Measurements from ENCODE around the gene ESR2. TPM values are rescaled to one million over a fixed set of nuclear protein-coding genes. Genes with fewer than 3 reads are reported as not detected.

ESR2 gene
- total RNA-seq, 4 donors from 2014 or later: 0.51 TPM; not detected in 3

DNA sequence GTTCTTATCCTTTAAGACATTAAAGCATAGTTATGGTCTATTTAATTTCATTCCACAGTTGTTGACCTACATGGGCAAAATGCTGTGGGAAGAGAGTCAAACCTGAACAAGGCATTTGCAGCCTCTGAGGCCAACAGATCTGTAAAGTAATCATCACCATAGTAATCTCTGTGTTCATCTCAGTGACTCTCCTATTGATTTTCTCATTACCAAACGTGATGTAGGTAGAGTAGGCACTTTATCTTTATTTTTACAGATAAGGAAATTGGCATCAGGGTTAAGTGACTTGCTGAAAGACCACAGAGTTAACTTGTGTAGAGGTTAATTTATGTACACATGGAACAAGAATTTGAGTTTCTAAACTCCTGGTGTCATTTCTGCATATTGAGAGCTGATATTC, 203.0 kb downstream of the ESR2 start:
- Histone ChIP-seq H3K4me3 (no peak overlapping the region), H3K27me3 (no peaks in the 10 kb centered on the region), H3K4me1 (no peaks in the 10 kb centered on the region), H3K27ac (no peak overlapping the region), H3K36me3 (peaks cover 0 to 9% of the 10 kb centered on the region in 2 donors), H3K9me3 (no peaks in the 10 kb centered on the region)
- no peak for DNase-seq
- TF ChIP-seq CTCF (IDR thresholded peaks at IDR 0.05 in 4 of 5, conservative IDR thresholded peaks at IDR 0.05 in 1 of 5): no peak
- no peak for ATAC-seq
- intact Hi-C loops (cut with DNase I; ENCODE audit: low total_unique reads): no loop called here
- in situ Hi-C loops (cut with MboI; ENCODE audit: low sequenced_read_pairs in 4 of 4): no loop called here

- in situ Hi-C loops (cut with MboI; ENCODE audit: low sequenced_read_pairs in 4 of 4): no loop called here
- ATAC-seq (no peak), DNase-seq (no peak)
- no peaks in the 10 kb centered on the region for H3K9me3 ChIP-seq
- H3K27ac ChIP-seq: no peak overlapping the region
- peaks cover 0 to 9% of the 10 kb centered on the region in 2 donors for H3K36me3 ChIP-seq
- H3K27me3 ChIP-seq: no peaks in the 10 kb centered on the region
- H3K4me1 ChIP-seq: no peaks in the 10 kb centered on the region
- TF ChIP-seq POLR2A (IDR thresholded peaks at IDR 0.05) (no peak), CTCF (IDR thresholded peaks at IDR 0.05 in 4 of 5, conservative IDR thresholded peaks at IDR 0.05 in 1 of 5) (no peak)
- intact Hi-C loops (cut with DNase I; ENCODE audit: low total_unique reads): no loop called here
- H3K4me3 ChIP-seq: no peak overlapping the region
These were observed 204.3 kb downstream of the ESR2 start for GRCh38 chr14:64089920-64090319.

DNA sequence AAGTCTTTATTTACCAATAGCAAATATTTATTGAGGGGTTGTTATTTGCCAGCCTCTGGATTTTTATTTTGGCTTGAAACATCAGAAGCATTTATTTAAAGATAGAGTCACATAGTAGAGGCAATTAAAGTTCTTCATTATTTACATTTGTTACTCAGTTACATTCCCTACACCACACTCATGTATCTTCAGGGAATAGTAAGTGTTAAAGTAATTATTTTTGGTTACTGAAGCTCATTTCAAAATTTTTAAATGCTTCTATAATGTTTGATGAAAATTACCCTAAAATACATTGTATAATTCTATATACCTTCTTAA, 205.6 kb downstream of the ESR2 start:
- Histone ChIP-seq H3K4me1 (peaks cover 0 to 6% of the 10 kb centered on the region in 2 donors), H3K36me3 (peaks cover 0 to 9% of the 10 kb centered on the region in 2 donors), H3K27ac (no peak overlapping the region), H3K27me3 (no peaks in the 10 kb centered on the region), H3K4me3 (no peak overlapping the region), H3K9me3 (no peaks in the 10 kb centered on the region)
- in situ Hi-C loops (cut with MboI; ENCODE audit: low sequenced_read_pairs in 4 of 4) (no loop called here), intact Hi-C loops (cut with DNase I; ENCODE audit: low total_unique reads) (no loop called here)
- ATAC-seq: no peak
- TF ChIP-seq POLR2A (IDR thresholded peaks at IDR 0.05): no peak
- no peak for TF ChIP-seq CTCF (IDR thresholded peaks at IDR 0.05 in 4 of 5, conservative IDR thresholded peaks at IDR 0.05 in 1 of 5)
- DNase-seq: no peak

DNA sequence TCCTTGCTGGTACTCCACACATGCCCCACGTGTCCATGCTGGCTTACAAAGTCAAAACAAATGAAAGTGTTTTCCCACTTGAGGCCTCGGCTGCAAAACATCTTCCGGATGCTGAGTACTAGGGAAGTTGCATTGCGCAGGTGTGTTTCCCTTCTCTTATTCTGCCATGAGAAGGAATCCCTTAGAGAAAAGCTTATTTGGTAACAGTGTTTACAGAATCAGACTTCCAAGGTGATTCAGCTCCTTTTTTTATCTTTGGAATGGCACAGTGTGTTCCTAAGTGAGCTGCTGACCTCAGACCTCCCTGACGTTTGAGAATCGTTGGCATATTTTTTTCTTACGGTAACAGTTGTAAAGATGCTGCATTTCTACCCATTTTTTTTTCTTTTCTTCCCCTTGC, 211.3 kb downstream of the ESR2 start:
- intact Hi-C loops (cut with DNase I; ENCODE audit: low total_unique reads): loop anchor here (1.0 to 5.0 kb wide), 2 partner anchors 30 to 304 kb away; partner anchors contain the start of gene MTHFD1
- Histone ChIP-seq H3K9me3 (no peaks in the 10 kb centered on the region), H3K4me1 (peaks cover 15 to 22% of the 10 kb centered on the region in 2 donors), H3K27ac (peak overlapping the region; percentile 69 to 86 (median 84)), H3K4me3 (no peak overlapping the region), H3K36me3 (peaks cover 0 to 15% of the 10 kb centered on the region in 2 donors), H3K27me3 (no peaks in the 10 kb centered on the region)
- peak; percentile 25 to 60 for DNase-seq
- TF ChIP-seq POLR2A (IDR thresholded peaks at IDR 0.05): peak in 1 of 2 donors; percentile 33
- TF ChIP-seq CTCF (IDR thresholded peaks at IDR 0.05 in 4 of 5, conservative IDR thresholded peaks at IDR 0.05 in 1 of 5): no peak
- in situ Hi-C loops (cut with MboI; ENCODE audit: low sequenced_read_pairs in 4 of 4): no loop called here
- ATAC-seq: peak; percentile 97 to 98

- TF ChIP-seq CTCF (IDR thresholded peaks at IDR 0.05 in 4 of 5, conservative IDR thresholded peaks at IDR 0.05 in 1 of 5): no peak
- no peak for TF ChIP-seq POLR2A (IDR thresholded peaks at IDR 0.05)
- peak overlapping the region; percentile 69 to 86 (median 84) for H3K27ac ChIP-seq
- H3K36me3 ChIP-seq: peaks cover 0 to 15% of the 10 kb centered on the region in 2 donors
- H3K27me3 ChIP-seq: no peaks in the 10 kb centered on the region
- no peak overlapping the region for H3K4me3 ChIP-seq
- H3K4me1 ChIP-seq: peaks cover 15 to 22% of the 10 kb centered on the region in 2 donors
- intact Hi-C loops (cut with DNase I; ENCODE audit: low total_unique reads): loop anchor here (5.0 kb wide), 1 partner anchor 306 kb away; the partner anchor contains the start of gene MTHFD1
- H3K9me3 ChIP-seq: no peaks in the 10 kb centered on the region
- in situ Hi-C loops (cut with MboI; ENCODE audit: low sequenced_read_pairs in 4 of 4): no loop called here
- ATAC-seq (no peak), DNase-seq (no peak)
These were observed 212.9 kb downstream of the ESR2 start for GRCh38 chr14:64081174-64081746.
